MM.1S (cell line): ENCODE data around the gene EPG5.

Experiments used
- DNase-seq: peaks from one replicate; pipeline ENCODE4 v3.0.0-alpha.2; 2015
- H2AFZ ChIP-seq: fragments of 300-600 bp; sonication (generic); 2 replicates; pipeline ENCODE4 v1.6.0; 2016; ENCODE audit warnings: antibody characterized with exemption, low read length
- H3F3A ChIP-seq: fragments of 300-600 bp; sonication (generic); 2 replicates; pipeline ENCODE4 v1.6.1; 2016; ENCODE audit warnings: mild to moderate bottlenecking, antibody characterized with exemption, low read length, moderate library complexity, mixed read lengths; ENCODE audit not compliant: insufficient read depth
- H3K27ac ChIP-seq: fragments of 300-600 bp; sonication (generic); 2 replicates; pipeline ENCODE4 v1.5.1; 2016; ENCODE audit warnings: mild to moderate bottlenecking, low read length
- H3K27me3 ChIP-seq: fragments of 300-600 bp; sonication (generic); replicated peaks from 2 replicates; pipeline ENCODE4 v1.6.0; 2016; ENCODE audit warnings: low read length; ENCODE audit not compliant: insufficient read depth
- H3K36me3 ChIP-seq: fragments of 300-600 bp; sonication (generic); replicated peaks from 2 replicates; pipeline ENCODE4 v1.6.1; 2016; ENCODE audit warnings: mild to moderate bottlenecking, low read length, mixed read lengths; ENCODE audit not compliant: insufficient read depth
- H3K4me1 ChIP-seq: fragments of 300-600 bp; sonication (generic); 2 replicates; pipeline ENCODE4 v1.6.1; 2016; ENCODE audit warnings: low read length, mixed read lengths
- H3K4me2 ChIP-seq: fragments of 300-600 bp; sonication (generic); 2 replicates; pipeline ENCODE4 v1.6.0; 2016; ENCODE audit warnings: low read depth, low read length
- H3K4me3 ChIP-seq: fragments of 300-600 bp; sonication (generic); 2 replicates; pipeline ENCODE4 v1.5.1; 2016; ENCODE audit warnings: low read length, mixed read lengths
- H3K79me2 ChIP-seq: fragments of 300-600 bp; sonication (generic); 2 replicates; pipeline ENCODE4 v1.6.1; 2016; ENCODE audit warnings: mixed run types, low read length, mixed read lengths
- H3K9ac ChIP-seq: fragments of 300-600 bp; sonication (generic); 2 replicates; pipeline ENCODE4 v1.6.1; 2016; ENCODE audit warnings: low read length, mixed read lengths
- H3K9me2 ChIP-seq: fragments of 300-600 bp; sonication (generic); replicated peaks from 2 replicates; pipeline ENCODE4 v1.6.1; 2016; ENCODE audit warnings: mild to moderate bottlenecking, low read length, mixed read lengths; ENCODE audit not compliant: insufficient read depth
- H3K9me3 ChIP-seq: fragments of 300-600 bp; sonication (generic); replicated peaks from 2 replicates; pipeline ENCODE4 v1.6.1; 2016; ENCODE audit warnings: mild to moderate bottlenecking, low read length, mixed read lengths; ENCODE audit not compliant: insufficient read depth
- H4K20me1 ChIP-seq: fragments of 300-600 bp; sonication (generic); 2 replicates; pipeline ENCODE4 v1.6.1; 2016; ENCODE audit warnings: mild to moderate bottlenecking, low read length, moderate library complexity, mixed read lengths; ENCODE audit not compliant: insufficient read depth
- EZH2 ChIP-seq: fragments of 300-600 bp; sonication (generic); optimal IDR thresholded peaks from 2 replicates; pipeline ENCODE3; 2017; ENCODE audit warnings: low read depth, mild to moderate bottlenecking, antibody characterized with exemption, low read length, mixed read lengths
- EZH2phosphoT487 ChIP-seq: fragments of 300-600 bp; sonication (generic); IDR thresholded peaks from 2 replicates; pipeline ENCODE4 v1.6.1; 2018; ENCODE audit warnings: antibody characterized with exemption, low read length
- TF ChIP-seq, protein P1 (sequence below): fragments of 300-600 bp; sonication (generic); IDR thresholded peaks from 2 replicates; pipeline ENCODE4 v1.5.1; 2016; ENCODE audit warnings: antibody characterized with exemption, low read length, mixed read lengths

Gene EPG5

DNA sequence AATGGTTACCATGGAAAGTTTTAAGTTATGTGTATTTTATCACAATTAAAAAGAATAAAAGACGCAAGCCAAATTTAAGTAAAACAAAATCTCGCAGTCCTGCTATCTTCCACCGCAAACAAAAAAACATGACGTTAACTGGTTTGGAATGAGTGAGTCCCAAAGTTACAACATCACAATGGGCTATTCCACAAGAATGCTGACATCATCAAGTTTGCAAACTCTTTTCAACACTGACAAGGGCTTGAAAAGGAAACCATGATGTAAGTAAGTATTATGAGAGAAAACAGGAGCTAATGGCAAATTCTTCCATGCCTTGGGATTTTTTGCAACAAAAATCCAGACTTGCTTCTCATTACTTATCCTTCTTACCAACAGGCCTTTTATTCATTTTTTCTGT lies 110.6 kb downstream of the EPG5 start:
- no peak for DNase-seq
- Histone ChIP-seq H4K20me1 (no peaks in the 10 kb centered on the region), H3K27me3 (no peaks in the 10 kb centered on the region), H3K9me3 (no peaks in the 10 kb centered on the region), H3K36me3 (no peaks in the 10 kb centered on the region), H3K79me2 (no peaks in the 10 kb centered on the region), H3K4me2 (no peak overlapping the region), H3K4me3 (no peak overlapping the region), H2AFZ (no peak overlapping the region), H3K27ac (no peak overlapping the region), H3K9ac (no peak overlapping the region), H3F3A (no peaks in the 10 kb centered on the region), H3K9me2 (no peaks in the 10 kb centered on the region), H3K4me1 (no peaks in the 10 kb centered on the region)
- TF ChIP-seq, protein P1, sequence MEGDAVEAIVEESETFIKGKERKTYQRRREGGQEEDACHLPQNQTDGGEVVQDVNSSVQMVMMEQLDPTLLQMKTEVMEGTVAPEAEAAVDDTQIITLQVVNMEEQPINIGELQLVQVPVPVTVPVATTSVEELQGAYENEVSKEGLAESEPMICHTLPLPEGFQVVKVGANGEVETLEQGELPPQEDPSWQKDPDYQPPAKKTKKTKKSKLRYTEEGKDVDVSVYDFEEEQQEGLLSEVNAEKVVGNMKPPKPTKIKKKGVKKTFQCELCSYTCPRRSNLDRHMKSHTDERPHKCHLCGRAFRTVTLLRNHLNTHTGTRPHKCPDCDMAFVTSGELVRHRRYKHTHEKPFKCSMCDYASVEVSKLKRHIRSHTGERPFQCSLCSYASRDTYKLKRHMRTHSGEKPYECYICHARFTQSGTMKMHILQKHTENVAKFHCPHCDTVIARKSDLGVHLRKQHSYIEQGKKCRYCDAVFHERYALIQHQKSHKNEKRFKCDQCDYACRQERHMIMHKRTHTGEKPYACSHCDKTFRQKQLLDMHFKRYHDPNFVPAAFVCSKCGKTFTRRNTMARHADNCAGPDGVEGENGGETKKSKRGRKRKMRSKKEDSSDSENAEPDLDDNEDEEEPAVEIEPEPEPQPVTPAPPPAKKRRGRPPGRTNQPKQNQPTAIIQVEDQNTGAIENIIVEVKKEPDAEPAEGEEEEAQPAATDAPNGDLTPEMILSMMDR = no peak
- TF ChIP-seq EZH2phosphoT487 = no peak
- no peak for TF ChIP-seq EZH2

DNA sequence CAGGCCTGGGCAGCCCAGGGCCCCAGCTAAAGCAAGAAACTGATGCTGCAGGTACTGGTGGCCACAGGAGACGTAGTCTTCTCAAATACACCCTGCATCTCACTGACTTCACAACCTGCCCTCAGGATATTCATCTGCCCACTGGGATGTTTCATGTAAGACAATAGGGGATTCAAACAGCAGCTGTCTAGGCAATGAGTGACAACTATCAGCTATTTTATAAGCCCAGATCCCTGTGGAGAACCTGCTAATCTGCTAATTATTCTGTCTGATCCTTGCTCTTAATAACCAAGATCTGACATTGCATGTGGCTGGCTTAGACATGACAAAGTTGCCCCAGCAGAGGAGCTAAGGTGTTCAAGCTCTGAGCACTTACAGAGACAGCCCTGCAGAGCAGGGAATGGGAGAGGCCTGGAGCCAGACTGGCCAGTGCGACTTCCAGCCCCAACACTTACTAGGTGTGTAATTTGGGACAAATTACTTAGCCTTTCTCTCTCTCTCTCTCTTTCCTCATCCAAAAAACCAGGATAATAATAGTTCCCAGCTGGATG lies 113.0 kb downstream of the EPG5 start:
- H3K4me2 ChIP-seq = no peak overlapping the region
- H3K4me1 ChIP-seq = no peaks in the 10 kb centered on the region
- H3K27ac ChIP-seq = no peak overlapping the region
- H3K9me3 ChIP-seq = no peaks in the 10 kb centered on the region
- H3K4me3 ChIP-seq = no peak overlapping the region
- no peak overlapping the region for H3K9ac ChIP-seq
- H4K20me1 ChIP-seq = no peaks in the 10 kb centered on the region
- no peak for DNase-seq
- H3F3A ChIP-seq = no peaks in the 10 kb centered on the region
- no peaks in the 10 kb centered on the region for H3K36me3 ChIP-seq
- TF ChIP-seq, protein P1 = no peak
- TF ChIP-seq EZH2 = no peak
- H3K79me2 ChIP-seq = no peaks in the 10 kb centered on the region
- H3K27me3 ChIP-seq = no peaks in the 10 kb centered on the region
- no peaks in the 10 kb centered on the region for H3K9me2 ChIP-seq
- H2AFZ ChIP-seq = no peak overlapping the region

DNA sequence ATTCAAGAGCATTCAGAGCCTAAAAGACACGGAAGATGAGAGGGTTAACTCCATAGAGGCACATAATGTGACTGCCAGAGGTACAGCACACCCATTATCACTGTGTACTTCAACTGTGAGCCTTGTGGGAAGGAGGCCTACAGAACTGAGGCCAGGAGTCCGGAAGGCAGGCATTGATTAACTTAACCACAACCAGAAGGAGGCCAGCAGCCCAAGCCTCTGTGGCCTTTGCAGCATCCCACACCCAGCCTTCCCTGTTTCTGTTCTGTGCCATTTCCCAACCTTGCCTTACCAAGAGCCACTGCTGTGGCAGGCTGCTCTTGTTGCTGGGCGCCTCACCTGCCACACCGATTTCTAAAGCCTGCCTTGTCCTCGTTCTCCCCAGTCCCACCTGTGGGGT lies 114.5 kb downstream of the EPG5 start:
- no peak for DNase-seq
- no peaks in the 10 kb centered on the region for H4K20me1 ChIP-seq
- H3K4me3 ChIP-seq = no peak overlapping the region
- H3K9ac ChIP-seq = no peak overlapping the region
- no peaks in the 10 kb centered on the region for H3K27me3 ChIP-seq
- H3K27ac ChIP-seq = no peak overlapping the region
- no peak for TF ChIP-seq EZH2phosphoT487
- TF ChIP-seq, protein P1 = no peak
- TF ChIP-seq EZH2 = no peak
- H3K4me2 ChIP-seq = no peak overlapping the region
- no peak overlapping the region for H2AFZ ChIP-seq
- H3K4me1 ChIP-seq = no peaks in the 10 kb centered on the region
- no peaks in the 10 kb centered on the region for H3F3A ChIP-seq
- no peaks in the 10 kb centered on the region for H3K9me2 ChIP-seq
- H3K36me3 ChIP-seq = no peaks in the 10 kb centered on the region
- H3K9me3 ChIP-seq = no peaks in the 10 kb centered on the region
- no peaks in the 10 kb centered on the region for H3K79me2 ChIP-seq
